NCI-H82 treated with DMSO at 0.1 percent for 48 hours (cell line): ENCODE measurements around the gene PSME2.

Experiments
- DNase-seq: peaks from one replicate; lab custom pipeline; 2025; ENCODE audit not compliant: unreplicated experiment; lab: John Stamatoyannopoulos, UW

Gene PSME2

GRCh38 chr14:24179961-24180796 lies 33.8 kb upstream of the PSME2 start:
- no peak for DNase-seq

- DNase-seq = no peak
Measured at GRCh38 chr14:24179294-24179960, 33.0 kb upstream of the PSME2 start.

- DNase-seq = no peak
Measured at GRCh38 chr14:24178399-24179178, 32.2 kb upstream of the PSME2 start.

- DNase-seq = no peak
Measured at GRCh38 chr14:24177891-24178290, 31.5 kb upstream of the PSME2 start.

- DNase-seq = no peak
Measured at GRCh38 chr14:24177041-24177825, 30.8 kb upstream of the PSME2 start.

- no peak for DNase-seq
Measured at GRCh38 chr14:24176599-24176998, 30.2 kb upstream of the PSME2 start.

- DNase-seq = no peak
Measured at GRCh38 chr14:24172871-24173281, 26.5 kb upstream of the PSME2 start.

GRCh38 chr14:24172261-24172860 lies 26.0 kb upstream of the PSME2 start:
- DNase-seq = no peak

GRCh38 chr14:24171422-24172260 lies 25.2 kb upstream of the PSME2 start, which contains the start of gene REC8:
Gene REC8, plus strand, starts transcription at chr14:24172080. Its CDS starts 473 bp downstream, at chr14:24172553.
- peak; percentile 91 for DNase-seq

GRCh38 chr14:24167469-24168114 lies 21.2 kb upstream of the PSME2 start:
- no peak for DNase-seq

GRCh38 chr14:24165785-24166184 lies 19.4 kb upstream of the PSME2 start:
- no peak for DNase-seq

- no peak for DNase-seq
Measured at GRCh38 chr14:24164518-24164991, 18.1 kb upstream of the PSME2 start.

GRCh38 chr14:24162093-24162492 lies 15.7 kb upstream of the PSME2 start:
- DNase-seq = no peak

GRCh38 chr14:24160850-24161804 lies 14.7 kb upstream of the PSME2 start, which contains the start of gene IRF9:
Gene IRF9, plus strand, starts transcription at chr14:24161265. Its CDS starts 880 bp downstream, at chr14:24162145.
- DNase-seq = peak; percentile 89

GRCh38 chr14:24160499-24160849 lies 14.1 kb upstream of the PSME2 start:
- DNase-seq = no peak

GRCh38 chr14:24159777-24160498 lies 13.5 kb upstream of the PSME2 start:
- no peak for DNase-seq

- no peak for DNase-seq
Measured at GRCh38 chr14:24157331-24157730, 10.9 kb upstream of the PSME2 start.
